Inflammatory macrophage treated with lipopolysaccharide for 1 hour (primary cell): ENCODE results near the gene NAPB.

Source experiments
- DNase-seq, 2 donors: peaks; one replicate each; pipeline ENCODE4 v3.0.0-alpha.2; 2020 to 2022

Gene NAPB

GRCh38 chr20:23403751-23404150 is 17.5 kb downstream of the NAPB start:
- DNase-seq, result no peak

DNA sequence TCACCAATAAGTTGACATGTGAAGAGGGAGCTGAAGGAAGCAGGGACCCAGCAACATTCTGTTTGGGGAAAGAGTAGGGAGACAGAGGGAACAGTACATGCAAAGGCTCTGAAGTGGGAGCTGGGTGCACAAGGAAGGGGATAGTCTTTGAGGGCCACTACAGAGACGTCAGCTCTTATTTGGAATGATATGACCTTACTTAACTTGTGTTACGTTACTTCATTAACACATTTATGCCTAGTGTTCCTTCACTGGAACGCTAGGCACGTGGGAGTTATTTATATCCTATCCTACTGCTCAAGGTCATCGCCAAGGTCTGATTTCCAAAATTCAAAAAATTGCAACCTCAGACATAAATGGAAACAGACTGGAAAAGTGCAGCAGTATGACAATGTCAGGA is 20.2 kb downstream of the NAPB start:
- DNase-seq, result no peak

DNA sequence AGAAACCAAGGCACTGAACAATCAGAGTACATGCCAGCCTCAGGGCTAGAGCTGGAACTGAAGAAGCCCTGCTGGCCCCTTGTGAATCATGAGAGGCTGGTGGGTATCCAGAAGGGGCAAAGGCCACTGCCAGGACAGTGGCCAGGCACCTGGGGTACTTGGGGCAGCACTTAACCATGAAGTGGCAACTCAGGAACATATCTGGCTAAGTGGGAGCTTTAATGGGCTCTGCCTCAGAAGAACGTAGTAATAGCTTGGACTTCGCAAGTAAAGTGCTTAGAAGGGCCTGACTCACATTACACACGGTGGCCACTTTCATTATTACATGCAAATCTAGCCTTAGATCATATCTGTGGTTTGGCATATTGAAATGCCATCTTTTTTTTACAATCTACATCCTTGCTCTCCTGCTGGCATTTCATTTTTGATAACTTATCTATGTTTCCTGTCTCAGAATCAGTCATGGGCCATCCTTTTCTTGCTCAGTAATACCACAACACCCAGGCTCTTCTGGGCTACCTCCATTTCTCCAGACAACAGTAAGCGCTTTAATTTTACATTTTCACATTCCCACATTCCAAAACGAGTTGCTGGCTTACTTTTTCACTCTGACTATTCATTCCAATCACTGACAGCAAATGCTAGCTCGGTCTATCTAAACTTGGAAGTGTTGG is 21.6 kb downstream of the NAPB start:
- DNase-seq, result peak in 1 of 2 donors; percentile 23

DNA sequence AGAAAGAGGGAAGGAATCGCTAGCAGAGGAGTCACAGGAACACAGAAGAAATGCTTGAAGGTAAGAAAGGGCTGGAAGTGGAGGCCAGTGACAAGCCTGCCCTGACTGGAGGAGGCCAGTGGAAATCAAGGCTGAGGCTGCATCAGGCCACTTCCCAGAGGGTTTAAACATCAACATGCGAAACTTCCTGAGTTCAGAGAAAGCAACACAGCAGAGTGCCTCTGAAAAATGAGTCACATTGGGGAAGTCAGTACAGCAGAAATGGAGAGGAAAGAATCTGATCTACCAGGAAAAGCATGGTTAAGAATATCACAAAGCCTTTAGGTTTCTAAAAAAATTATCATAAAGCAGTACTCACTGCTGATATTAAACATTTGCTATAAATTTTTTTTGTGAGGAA is 23.3 kb downstream of the NAPB start:
- DNase-seq, result peak; percentile 59

DNA sequence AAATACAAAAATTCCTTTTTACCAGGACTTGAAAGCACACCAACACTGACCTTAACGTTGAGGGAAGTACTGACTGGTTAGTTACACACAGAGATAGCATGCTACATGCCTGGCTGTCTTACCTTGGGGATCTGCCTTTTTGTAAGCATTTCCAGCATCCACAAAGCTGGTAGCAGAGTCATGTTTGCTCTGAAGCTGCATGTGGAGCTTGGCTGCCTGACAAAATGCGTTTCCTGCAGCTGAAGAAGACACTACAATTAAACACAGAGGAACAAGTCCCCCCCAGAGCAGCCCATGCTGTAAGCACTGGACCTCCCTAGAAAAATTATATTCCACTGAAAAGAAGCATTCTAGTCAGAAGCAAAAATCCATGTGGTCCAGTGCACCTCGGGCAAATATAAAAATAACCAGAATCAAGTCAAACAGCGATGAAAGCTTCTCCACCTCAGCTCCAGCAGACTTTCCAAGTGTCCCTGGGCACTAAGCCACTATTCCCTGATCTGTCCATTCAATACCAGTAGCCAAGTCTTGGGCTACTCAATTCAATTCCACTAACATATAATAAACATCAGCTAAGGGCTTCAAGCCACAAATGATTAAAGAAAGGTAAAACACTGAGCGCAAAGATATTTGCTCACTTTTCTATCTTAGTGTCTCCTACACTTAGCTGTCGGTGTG is 24.2 kb downstream of the NAPB start:
- no peak for DNase-seq

DNA sequence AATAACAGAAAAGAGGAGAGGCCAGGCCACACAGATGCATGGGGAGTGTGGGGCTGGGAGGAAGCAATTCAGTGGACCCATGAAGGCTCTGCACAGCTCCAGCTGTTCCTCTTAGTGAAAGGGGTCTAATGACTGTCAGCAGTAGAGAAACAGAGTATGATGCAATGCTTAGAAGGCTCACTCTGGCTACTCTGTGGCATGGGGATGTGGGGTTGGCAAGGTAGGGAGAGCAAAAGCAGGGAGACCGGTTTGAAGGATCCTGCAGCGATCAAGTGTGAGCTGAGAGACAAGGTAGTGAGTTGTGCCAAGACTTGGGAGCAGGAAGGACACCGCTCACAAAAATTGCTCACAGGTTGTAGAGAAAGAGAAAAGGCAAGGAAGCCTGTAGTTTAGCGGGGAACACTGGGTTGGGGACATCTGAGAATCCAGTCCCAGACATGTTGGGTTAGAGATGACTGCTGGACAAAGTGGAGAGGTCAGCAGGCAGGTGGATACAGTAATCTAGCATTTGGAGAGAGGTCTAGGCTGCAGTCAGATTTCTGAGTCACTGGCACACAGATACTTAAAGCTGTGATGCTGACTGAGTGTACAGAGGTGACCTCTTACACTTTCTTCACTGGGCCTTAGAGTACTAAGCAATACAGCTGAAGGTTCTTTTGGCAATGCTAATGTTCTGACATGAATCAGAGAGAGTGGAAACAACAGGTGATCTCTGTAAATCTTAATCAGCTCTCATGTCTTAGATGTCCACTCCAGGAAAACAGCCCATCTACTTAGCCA is 27.1 kb downstream of the NAPB start:
- DNase-seq, result no peak

DNA sequence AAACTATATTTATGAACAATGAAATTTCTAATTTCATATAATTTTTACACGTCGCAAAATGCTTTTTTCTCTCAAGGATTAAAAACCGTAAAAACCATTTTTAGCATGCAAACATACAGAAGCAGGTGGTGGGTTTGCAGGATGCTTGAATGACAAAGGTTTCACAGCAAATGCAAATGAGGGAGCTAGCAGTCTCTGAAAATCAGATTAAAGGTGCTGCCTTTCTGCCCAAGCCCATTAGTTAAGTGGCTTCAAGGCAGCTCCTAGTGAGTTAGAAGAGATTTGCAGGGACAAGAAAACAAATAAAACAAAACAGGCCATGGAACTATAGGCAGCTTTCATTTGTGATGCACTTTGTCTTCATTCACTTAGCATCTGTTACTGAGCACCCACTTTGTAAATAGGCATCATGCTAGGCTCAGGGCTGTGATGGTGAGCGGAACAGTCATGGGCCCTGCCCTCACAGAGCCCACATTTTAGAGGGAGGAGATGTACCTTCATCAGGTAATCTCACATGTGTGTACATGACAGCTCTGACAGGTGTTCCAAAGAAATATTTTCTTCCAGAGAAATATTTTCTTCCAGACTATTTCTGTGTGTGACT is 29.5 kb downstream of the NAPB start:
- no peak for DNase-seq

- DNase-seq, result no peak
These were observed 31.1 kb downstream of the NAPB start for GRCh38 chr20:23390091-23390774.

GRCh38 chr20:23387118-23387443 is 34.2 kb downstream of the NAPB start:
- DNase-seq, result no peak

GRCh38 chr20:23386304-23387117 is 34.8 kb downstream of the NAPB start:
- no peak for DNase-seq

DNA sequence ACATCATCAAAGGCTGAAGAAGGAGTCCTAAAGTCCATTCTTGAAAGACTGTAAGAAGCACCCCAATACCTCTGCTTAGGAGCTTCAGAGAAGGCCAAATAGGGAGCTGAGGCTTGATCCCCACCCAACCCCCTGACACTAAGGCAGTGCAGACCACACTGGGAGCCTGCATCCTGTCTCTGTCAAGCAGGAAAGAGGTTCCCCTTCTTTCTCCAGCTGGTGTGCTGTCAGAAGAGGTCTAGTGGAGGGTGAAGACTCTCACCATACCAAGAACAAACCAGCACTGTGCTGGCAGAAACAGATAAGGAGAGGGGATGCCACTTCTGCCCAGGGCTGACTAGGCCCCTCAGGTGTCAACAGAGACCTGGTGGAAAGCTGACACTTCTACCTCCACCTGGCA is 39.4 kb downstream of the NAPB start:
- no peak for DNase-seq

DNA sequence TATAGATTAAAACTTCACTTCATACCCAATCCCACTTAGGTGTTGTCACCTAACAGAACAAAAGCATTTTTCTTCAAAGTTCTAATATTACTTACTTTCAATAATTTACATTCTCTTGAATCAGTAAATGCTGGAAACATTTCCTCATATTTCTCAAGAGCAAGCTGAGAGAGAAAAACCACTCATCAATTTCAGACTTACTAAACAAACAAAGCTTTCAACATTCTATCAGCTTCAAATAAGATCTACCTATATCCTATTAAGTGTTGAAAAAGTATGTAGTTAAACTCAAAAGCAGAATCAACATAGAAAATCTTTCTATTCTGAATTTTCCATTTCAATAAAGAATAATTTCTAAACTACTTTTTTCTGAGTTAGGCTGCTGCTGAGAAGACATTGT is 41.5 kb downstream of the NAPB start:
- no peak for DNase-seq

DNA sequence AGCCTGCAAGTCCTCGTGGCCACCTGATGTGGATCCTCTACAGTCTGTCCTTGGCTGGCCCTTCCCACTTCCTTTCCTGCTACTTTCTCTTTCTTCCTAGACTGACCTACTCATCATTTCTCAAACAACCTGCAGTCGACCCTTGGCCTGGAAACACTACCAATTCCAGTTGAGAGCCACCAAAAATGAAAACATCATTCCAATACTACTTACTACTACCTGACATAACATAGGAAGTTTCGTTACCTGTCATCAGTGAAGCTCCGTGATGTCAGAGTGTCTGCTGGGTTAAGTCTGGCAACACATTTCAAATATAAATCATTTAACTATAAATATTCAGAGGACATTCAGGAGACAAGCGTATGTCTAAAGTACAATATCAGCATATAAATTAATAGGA is 45.5 kb downstream of the NAPB start:
- DNase-seq, result no peak

DNA sequence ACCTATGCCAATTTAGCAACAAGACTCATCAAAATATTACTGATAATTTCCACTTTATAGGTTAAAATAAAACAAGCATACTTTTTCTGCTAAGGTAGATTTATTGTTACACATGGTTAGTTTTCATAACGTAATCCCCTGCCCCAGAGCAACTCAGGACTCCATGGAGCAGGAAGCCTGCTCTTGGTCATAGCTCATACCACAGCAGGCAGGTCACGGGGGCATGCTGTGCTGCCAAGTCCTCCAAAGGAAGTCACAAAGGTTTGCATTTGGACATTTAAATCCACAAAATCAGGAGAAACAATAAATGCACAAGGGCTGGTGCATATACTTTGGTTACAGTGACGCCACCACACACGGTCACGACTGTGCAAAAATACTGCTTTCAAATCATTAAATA is 46.8 kb downstream of the NAPB start:
- no peak for DNase-seq

GRCh38 chr20:23371496-23371895 is 49.8 kb downstream of the NAPB start:
- DNase-seq, result peak; percentile 35 to 39

GRCh38 chr20:23370873-23371272 is 50.4 kb downstream of the NAPB start:
- no peak for DNase-seq

DNA sequence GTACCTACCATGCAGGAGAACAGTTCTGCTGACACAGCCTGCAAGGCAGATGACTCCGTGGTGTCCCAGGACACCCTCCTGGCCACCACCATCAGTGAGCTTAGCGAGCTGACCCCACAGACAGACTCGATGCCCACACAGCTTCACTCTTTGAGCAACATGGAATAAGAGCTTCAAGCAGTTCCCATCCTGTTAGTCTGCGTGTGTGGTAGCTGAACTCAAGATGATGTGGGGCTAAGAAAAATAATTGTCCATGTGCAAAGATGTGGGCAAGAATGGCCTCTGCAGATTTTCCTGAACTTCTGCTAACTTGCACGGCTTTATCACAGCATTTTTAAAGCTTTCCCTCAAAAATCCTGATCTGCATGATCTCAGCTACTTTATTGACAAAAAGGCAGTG is 51.0 kb downstream of the NAPB start:
- DNase-seq, result no peak

- DNase-seq, result no peak
These were observed 52.0 kb downstream of the NAPB start for GRCh38 chr20:23369072-23369823.

- DNase-seq, result no peak
These were observed 52.8 kb downstream of the NAPB start for GRCh38 chr20:23368316-23369071.

DNA sequence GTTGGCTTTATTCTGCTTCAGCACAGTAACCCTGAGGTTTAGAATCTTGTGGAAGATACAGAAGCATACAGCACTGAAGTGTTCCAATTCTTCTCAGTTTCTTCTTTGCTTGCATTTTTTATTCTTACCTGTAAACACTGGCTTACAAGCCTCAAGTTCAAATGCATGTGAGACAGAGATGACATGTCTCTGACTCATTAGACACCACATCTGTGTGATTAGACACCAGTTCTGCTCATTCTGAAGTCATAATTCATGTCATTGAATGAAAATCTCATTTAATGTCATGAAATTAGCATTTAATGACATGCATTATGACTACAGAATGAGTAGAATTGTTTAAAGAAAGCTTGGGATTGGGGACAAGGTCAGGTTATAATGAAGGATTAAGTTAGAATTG is 53.5 kb downstream of the NAPB start:
- DNase-seq, result no peak

GRCh38 chr20:23366384-23366783 is 54.9 kb downstream of the NAPB start:
- peak; percentile 76 to 78 for DNase-seq
